HS-5 (cell line): Measurements from ENCODE around the gene NUMB.

Source experiments
- DNase-seq: peaks from one replicate; pipeline ENCODE4 v3.0.0-alpha.2; 2012; ENCODE audit warnings: low read depth

The NUMB gene

GRCh38 chr14:73261075-73261474, 197.3 kb downstream of the NUMB start:
- no peak for DNase-seq

- DNase-seq = no peak
Measured at GRCh38 chr14:73260574-73260973, 197.8 kb downstream of the NUMB start.

DNA sequence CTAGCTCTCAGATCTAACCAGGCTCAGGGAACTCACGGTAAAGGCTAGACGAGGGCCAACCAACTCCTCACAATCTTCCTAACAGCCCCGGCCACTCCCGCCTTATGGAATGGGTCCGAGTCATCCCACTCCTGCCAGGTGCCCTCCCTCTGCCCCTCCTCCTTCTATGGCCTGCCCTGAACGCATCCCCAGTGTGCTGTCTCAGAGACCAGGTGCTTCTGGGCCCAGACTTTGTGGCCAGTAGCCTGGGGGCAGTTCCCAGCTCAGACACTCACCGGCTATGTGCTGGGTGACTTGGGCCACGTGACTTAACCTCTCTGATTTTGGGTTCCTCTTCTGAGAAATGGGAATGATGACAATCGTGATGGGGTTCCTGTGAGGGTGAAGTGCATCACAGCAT, 198.5 kb downstream of the NUMB start:
- no peak for DNase-seq

- no peak for DNase-seq
Measured at GRCh38 chr14:73258845-73259611, 199.3 kb downstream of the NUMB start.

DNA sequence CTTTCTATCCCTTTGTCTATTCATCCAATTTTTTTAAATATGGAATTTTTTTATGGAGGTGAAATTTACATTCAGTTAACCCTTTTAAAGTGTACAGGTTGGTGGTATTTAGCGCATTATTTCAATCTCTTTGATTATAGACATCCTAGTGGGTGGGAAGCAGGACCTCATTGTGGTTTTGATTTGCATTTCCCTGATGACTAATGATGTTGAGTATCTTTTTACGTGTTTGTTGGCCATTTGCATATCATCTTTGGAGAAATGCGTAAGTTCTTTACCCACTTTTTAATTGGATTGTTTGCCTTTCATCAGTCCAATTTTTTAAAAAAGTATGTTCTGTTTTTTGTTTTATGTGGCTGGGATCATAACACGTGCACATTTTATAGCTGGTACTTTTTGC, 200.3 kb downstream of the NUMB start:
- no peak for DNase-seq

GRCh38 chr14:73255693-73256225, 202.6 kb downstream of the NUMB start:
- no peak for DNase-seq

GRCh38 chr14:73255005-73255400, 203.3 kb downstream of the NUMB start:
- DNase-seq = no peak

GRCh38 chr14:73254247-73255004, 203.9 kb downstream of the NUMB start:
- DNase-seq = no peak

DNA sequence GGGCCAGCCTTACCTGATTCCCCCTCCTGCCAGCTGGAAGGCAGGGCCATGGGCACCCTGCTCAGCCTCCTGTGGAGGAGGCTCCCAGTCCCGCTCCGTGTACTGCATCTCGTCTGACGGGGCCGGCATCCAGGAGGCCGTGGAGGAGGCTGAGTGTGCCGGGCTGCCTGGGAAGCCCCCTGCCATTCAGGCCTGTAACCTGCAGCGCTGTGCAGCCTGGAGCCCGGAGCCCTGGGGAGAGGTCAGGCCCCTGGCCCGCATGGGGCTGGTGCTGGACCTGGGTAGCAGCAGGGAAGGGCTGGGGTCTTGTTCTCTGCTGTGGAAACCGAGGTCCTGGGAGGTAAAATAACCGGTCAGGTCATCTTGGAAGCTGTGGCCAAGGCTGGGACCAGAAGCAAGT, 204.6 kb downstream of the NUMB start:
- no peak for DNase-seq

DNA sequence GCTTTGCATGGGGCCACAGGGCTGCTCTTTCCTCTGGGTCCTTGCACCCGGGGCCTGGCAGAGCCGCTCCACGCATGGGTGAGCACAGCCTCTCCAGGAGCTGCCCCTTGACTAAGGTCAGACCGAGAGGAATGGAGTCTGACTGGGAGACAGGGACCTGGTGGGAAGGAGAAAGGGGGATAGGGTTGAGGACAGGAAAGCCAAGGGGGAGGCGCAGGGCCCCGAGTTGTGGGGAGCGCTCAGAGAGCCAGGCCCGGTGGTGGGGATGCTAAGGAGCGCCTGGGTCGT, 205.1 kb downstream of the NUMB start:
- DNase-seq = no peak

DNA sequence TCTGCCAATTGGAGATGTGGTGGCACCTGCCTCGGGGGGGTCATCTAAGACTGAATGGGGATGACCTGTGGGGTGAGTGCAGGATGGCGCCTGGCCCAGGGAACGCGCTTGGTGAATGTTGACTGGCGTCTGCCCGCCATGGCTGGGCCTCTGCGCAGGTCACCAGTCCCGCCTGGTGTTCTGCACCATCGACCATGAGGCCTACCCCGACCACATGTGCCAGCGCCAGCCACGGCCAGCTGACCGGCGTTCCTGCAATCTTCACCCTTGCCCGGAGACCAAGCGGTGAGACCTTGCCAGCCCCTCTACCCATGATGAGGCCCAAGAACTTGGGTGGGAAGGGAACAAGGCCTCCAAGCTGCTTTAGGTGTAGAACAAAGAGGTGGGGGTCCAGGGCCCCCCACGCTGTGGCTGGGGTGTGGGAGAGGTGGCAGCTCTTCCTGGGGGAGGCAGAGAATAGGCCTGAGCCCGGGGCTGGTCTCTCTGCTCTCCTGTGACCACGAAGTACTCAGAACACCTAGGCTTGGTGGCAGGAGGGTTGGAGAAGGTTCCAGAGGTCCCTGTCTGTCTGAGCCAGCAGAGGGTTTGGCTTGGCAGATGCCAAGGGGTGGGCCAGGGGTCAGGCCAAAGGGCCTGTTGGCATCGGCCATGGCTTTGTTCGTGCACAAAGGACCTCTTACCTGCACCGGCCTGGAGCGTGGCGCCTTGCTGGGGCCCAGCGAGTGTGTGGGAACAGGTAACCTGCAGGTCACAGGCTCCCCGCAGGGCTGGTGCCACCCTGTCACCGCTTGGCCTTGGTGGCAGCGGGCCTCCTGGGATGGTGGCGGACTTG, 205.6 kb downstream of the NUMB start:
- DNase-seq = no peak

DNA sequence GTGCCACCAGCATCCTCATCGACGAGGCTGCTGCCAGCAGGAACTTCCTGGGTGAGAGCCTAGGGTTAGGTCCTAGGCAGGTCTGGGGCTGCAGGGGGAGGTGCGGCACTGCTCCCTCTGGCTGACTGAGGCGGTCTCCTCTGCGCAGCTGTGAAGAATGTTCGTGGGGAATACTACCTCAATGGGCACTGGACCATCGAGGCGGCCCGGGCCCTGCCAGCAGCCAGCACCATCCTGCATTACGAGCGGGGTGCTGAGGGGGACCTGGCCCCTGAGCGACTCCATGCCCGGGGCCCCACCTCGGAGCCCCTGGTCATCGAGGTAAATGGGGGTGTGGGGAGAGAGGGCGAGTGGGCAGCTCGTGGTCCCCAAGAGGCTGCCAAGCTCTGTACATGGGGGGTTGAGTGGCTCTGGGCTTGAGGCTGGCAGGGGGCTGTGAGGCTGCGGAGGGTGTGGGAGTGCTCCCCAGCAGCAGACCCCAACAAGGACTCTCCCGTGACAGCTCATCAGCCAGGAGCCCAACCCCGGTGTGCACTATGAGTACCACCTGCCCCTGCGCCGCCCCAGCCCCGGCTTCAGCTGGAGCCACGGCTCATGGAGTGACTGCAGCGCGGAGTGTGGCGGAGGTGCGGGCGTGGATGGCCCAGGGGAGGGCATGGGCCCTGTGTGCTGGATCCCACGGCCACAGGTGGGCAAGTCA, 206.7 kb downstream of the NUMB start:
- no peak for DNase-seq

DNA sequence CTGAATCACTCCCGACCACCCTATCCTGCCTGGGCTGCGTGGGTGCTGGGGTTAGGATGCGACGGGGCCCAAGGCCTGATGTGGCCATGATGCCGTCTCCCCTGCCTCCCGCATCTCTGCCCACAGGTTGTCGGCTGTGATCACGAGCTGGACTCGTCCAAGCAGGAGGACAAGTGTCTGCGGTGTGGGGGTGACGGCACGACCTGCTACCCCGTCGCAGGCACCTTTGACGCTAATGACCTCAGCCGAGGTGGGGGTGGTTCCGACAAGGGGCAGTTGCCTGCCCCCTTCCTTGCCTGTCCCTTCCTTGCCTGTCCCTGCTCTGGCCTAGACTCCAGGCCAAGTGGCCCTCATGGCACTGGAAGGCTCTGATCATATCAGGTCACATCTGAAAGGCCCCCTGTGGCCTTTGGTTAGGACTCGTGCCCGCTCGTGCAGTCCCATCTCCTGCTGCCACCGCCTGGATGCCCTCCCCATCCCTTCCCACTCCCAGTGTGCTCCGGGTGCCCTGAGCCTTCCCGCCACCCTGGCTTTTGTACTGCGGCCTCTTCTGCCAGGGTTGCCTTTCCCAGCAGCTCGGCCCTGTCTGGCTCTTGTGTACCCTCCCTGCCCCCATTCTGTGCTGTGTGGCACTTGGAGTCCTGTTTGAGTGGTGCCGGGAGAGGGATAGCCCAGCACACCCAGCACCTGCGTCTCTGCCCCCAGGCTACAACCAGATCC, 207.4 kb downstream of the NUMB start:
- DNase-seq = no peak

- no peak for DNase-seq
Measured at GRCh38 chr14:73250317-73250713, 208.0 kb downstream of the NUMB start.

- DNase-seq = no peak
Measured at GRCh38 chr14:73249564-73250316, 208.6 kb downstream of the NUMB start.

DNA sequence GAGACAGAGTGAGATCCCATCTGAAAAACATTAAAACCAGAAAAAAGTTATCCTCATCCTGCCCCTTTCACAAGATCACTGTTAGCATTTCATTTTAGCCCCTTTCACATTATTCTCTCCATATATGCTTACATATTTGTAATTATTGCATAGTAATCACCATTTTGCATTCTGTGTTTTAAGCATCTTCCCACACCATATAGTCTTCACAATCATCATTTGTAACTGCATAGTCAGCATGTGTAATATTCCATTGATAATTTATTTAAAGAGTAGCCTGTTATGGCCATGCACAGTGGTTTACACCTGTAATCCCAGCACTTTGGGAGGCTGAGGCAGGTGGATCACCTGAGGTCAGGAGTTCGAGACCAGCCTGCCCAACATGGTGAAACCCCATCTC, 209.2 kb downstream of the NUMB start:
- no peak for DNase-seq

- DNase-seq = no peak
Measured at GRCh38 chr14:73248108-73248868, 210.1 kb downstream of the NUMB start.

DNA sequence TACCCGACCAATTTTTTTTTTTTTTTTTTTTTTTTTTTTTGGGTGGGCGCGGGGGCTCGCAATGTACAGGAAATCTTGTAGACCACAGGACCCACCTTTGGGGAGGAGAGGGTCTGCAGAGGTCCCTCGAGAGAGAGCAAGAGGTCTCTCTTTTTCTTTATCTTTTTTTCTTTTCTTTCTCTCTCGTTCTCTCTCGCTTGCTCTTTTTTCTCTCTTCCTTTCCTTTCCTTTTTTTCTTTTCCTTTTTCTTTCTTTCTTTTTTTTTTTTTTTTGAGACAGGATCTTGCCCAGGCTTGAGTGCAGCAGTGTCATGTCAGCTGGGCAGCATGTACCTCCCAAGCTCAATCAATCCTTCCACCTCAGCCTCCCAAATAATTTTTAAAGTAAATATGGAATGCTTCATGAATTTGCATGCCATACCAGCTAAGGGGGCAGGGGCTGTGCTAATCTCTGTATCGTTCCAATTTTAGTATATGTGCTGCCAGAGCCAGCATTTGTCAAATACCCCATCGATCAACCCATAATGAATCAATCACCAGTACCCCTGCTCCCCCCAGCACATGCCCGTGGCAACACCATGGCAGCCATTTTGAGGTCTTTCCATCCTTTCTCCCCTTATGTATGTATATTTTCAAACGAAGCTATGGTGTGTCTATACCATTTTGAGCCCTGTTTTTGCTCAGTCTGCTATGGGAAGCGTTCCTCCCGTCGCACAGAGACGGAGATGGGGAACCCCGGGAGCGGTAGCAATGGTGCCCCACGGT, 211.8 kb downstream of the NUMB start:
- no peak for DNase-seq
